ENCODE measurements around the gene NWD2.
"Not testable (repeated sequence)": the region's sequence is repeated elsewhere in the genome, so short reads cannot be mapped to it uniquely, and the experiment has no call there.

Gene NWD2

DNA sequence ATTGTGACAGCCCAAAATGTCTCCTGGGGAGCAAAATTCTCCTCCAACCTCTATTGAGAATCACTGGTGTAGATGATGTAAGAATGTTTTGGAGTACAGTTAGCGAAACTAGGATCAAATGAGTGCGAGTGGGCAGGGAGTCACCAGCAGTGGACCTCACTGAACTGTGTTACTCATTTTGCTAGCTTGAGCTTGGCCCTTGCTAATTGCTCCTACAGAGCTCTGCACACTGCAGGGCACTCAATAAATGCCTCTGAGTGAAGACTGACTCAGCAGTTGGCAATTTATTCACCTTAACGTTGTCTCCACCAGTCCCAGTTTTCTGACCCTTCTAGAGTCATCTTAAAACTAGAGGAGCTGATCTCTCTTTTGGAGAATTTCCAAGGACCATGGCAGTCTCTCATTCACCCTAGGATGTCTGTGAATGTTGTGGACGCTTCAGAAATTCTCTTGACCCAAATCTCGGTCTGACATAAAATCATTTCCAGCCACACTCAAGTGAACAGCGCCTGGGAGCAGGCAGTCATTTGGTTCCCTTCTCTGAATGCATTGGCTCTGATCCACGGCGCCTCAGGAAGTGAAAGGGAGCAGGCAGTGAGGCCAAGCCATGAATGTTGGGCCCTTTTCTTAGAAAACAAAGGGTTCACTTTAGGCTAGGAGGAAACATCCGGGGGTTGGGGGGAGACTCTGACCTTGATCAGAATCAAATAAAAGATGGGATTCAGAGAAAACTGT lies 148.1 kb downstream of the NWD2 start:
- Histone ChIP-seq H4K20me1 (no peaks in the 10 kb centered on the region), H3K36me3 (no peaks in the 10 kb centered on the region), H3K4me2 (no peak overlapping the region), H3K4me1 (no peaks in the 10 kb centered on the region), H3K9me3 (no peaks in the 10 kb centered on the region), H3K4me3 (no peak overlapping the region), H3K27me3 (no peaks in the 10 kb centered on the region), H3K27ac (no peak overlapping the region), H3K9ac (no peak overlapping the region)
- no peak for TF ChIP-seq Cebpa-rat (IDR thresholded peaks at IDR 0.05)

GRCh38 chr4:37393321-37393720 lies 148.8 kb downstream of the NWD2 start:
- no peak overlapping the region for H3K27ac ChIP-seq
- TF ChIP-seq Cebpa-rat (IDR thresholded peaks at IDR 0.05) = no peak
- H3K9me3 ChIP-seq = peaks cover 4% of the 10 kb centered on the region; the same call in 1 of the 2 replicates
- H4K20me1 ChIP-seq = no peaks in the 10 kb centered on the region
- no peak overlapping the region for H3K9ac ChIP-seq
- no peaks in the 10 kb centered on the region for H3K4me1 ChIP-seq
- no peaks in the 10 kb centered on the region for H3K27me3 ChIP-seq
- H3K4me2 ChIP-seq = no peak overlapping the region
- no peaks in the 10 kb centered on the region for H3K36me3 ChIP-seq
- H3K4me3 ChIP-seq = no peak overlapping the region

GRCh38 chr4:37393889-37394288 lies 149.3 kb downstream of the NWD2 start:
- Histone ChIP-seq H3K27ac (no peak overlapping the region), H3K4me3 (no peak overlapping the region)

GRCh38 chr4:37397505-37397904 lies 153.0 kb downstream of the NWD2 start:
- TF ChIP-seq Cebpa-rat (IDR thresholded peaks at IDR 0.05) = no peak
- Histone ChIP-seq H3K36me3 (no peaks in the 10 kb centered on the region), H3K27ac (no peak overlapping the region)

More at GRCh38 chr4:37393889-37394288, 149.3 kb downstream of the NWD2 start:
- Histone ChIP-seq H3K36me3 (no peaks in the 10 kb centered on the region), H3K27me3 (no peaks in the 10 kb centered on the region), H3K4me2 (no peak overlapping the region), H3K4me1 (no peaks in the 10 kb centered on the region), H3K9me3 (peaks cover 4% of the 10 kb centered on the region; the same call in 1 of the 2 replicates), H4K20me1 (no peaks in the 10 kb centered on the region), H3K9ac (no peak overlapping the region)
- no peak for TF ChIP-seq Cebpa-rat (IDR thresholded peaks at IDR 0.05)

GRCh38 chr4:37400241-37400881 lies 155.8 kb downstream of the NWD2 start:
- peaks cover 4% of the 10 kb centered on the region; the same call in 1 of the 2 replicates for H3K9me3 ChIP-seq
- H4K20me1 ChIP-seq = no peaks in the 10 kb centered on the region
- H3K27me3 ChIP-seq = no peaks in the 10 kb centered on the region
- TF ChIP-seq Cebpa-rat (IDR thresholded peaks at IDR 0.05) = no peak
- no peak overlapping the region for H3K27ac ChIP-seq
- no peak overlapping the region for H3K4me2 ChIP-seq
- H3K4me3 ChIP-seq = no peak overlapping the region
- no peak overlapping the region for H3K9ac ChIP-seq
- no peaks in the 10 kb centered on the region for H3K4me1 ChIP-seq
- H3K36me3 ChIP-seq = no peaks in the 10 kb centered on the region

More at GRCh38 chr4:37397505-37397904, 153.0 kb downstream of the NWD2 start:
- H3K9me3 ChIP-seq = peaks cover 4% of the 10 kb centered on the region; the same call in 1 of the 2 replicates
- no peaks in the 10 kb centered on the region for H3K27me3 ChIP-seq
- H4K20me1 ChIP-seq = no peaks in the 10 kb centered on the region
- no peak overlapping the region for H3K4me3 ChIP-seq
- no peak overlapping the region for H3K4me2 ChIP-seq
- no peaks in the 10 kb centered on the region for H3K4me1 ChIP-seq
- no peak overlapping the region for H3K9ac ChIP-seq

DNA sequence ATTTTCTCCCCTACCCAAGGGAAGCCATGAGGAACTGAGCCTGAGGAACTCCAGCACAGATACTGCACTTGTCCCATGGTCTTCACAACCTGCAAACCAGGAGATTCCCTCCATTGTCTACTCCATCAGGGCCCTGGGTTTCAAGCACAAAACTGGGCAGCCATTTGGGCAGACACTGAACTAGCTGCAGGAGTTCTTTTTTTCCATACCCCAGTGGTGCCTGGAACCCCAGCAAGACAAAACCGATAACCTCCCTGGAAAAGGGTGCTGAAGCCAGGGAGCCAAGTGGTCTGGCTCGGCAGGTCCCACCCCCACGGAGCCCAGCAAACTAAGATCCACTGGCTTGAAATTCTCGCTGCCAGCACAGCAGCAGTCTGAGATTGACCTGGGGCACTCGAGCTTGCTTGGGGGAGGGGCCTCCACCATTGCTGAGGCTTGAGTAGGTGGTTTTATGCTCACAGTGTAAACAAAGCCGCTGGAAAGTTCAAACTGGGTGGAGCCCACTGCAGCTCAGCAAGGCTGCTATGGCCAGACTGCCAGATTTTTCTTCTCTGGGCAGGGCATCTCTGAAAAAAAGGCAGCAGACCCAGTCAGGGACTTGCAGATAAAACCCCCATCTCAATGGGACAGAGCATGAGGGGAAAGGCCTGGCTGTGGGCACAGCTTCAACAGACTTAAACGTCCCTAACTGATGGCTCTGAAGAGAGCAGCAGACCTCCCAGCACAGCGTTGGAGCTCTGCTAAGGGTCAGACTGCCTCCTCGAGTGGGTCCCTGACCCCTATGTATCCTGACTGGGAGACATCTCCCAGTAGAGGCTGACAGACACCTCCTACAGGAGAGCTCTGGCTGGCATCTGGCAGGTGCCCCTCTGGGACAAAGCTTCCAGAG lies 163.6 kb downstream of the NWD2 start:
- H3K27me3 ChIP-seq, H4K20me1 ChIP-seq, H3K4me3 ChIP-seq, H3K4me1 ChIP-seq, H3K36me3 ChIP-seq, H3K9ac ChIP-seq, H3K4me2 ChIP-seq, H3K27ac ChIP-seq, H3K9me3 ChIP-seq: not testable (repeated sequence)

DNA sequence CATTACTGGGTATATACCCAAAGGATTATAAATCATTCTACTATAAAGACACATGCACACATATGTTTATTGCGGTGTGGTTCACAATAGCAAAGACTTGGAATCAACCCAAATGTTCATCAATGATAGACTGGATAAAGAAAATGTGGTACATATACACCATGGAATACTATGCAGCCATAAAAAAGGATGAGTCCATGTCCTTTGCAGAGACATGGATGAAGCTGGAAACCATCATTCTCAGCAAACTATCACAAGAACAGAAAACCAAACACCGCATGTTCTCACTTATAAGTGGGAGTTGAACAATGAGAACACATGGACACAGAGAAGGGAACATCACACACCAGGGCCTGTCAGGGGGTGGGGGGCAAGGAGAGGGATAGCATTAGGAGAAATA lies 169.1 kb downstream of the NWD2 start:
- not testable (repeated sequence) for H3K36me3 ChIP-seq, H3K4me1 ChIP-seq, H3K4me2 ChIP-seq, H3K9ac ChIP-seq, H4K20me1 ChIP-seq, H3K27ac ChIP-seq, H3K4me3 ChIP-seq, H3K9me3 ChIP-seq, H3K27me3 ChIP-seq

GRCh38 chr4:37415845-37416369 lies 171.4 kb downstream of the NWD2 start:
- H3K9me3 ChIP-seq = no peaks in the 10 kb centered on the region
- H3K36me3 ChIP-seq = no peaks in the 10 kb centered on the region
- no peaks in the 10 kb centered on the region for H3K4me1 ChIP-seq
- H3K4me2 ChIP-seq = no peak overlapping the region
- no peak overlapping the region for H3K27ac ChIP-seq
- H3K9ac ChIP-seq = no peak overlapping the region
- TF ChIP-seq Cebpa-rat (IDR thresholded peaks at IDR 0.05) = no peak
- H4K20me1 ChIP-seq = no peaks in the 10 kb centered on the region
- H3K4me3 ChIP-seq = no peak overlapping the region
- no peaks in the 10 kb centered on the region for H3K27me3 ChIP-seq

DNA sequence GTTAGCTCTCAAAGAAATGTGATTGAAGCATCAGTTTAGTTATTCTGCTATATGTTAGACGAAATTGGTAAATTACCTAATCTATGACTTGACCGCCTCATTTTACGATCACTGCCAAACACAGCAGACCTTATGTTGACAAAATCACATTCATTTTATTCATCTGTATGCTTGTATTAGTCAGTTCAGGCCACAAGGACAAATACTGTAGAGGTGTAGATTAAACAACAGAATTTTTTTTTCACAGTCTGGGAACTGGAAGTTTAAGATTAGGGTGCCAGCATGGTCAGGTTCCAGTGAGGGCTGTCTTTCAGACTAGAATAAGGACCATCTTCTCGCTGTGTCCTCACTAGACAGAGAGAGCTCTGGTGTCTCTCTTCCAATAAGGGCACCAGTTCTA lies 177.1 kb downstream of the NWD2 start:
- Histone ChIP-seq H3K4me3 (no peak overlapping the region), H3K9ac (no peak overlapping the region), H4K20me1 (no peaks in the 10 kb centered on the region), H3K4me2 (no peak overlapping the region), H3K27me3 (no peaks in the 10 kb centered on the region), H3K36me3 (no peaks in the 10 kb centered on the region), H3K27ac (no peak overlapping the region), H3K9me3 (no peaks in the 10 kb centered on the region), H3K4me1 (no peaks in the 10 kb centered on the region)
- TF ChIP-seq Cebpa-rat (IDR thresholded peaks at IDR 0.05) = no peak
